ENCODE results near the gene FRAS1.

GRCh38 chr4:78038704-78039103 is 18.4 kb upstream of the FRAS1 start:
- TF ChIP-seq CTCF (IDR thresholded peaks at IDR 0.05; ENCODE audit: borderline replicate concordance, extremely low read depth, low read length, poor library complexity, severe bottlenecking) (no peak), EZH2 (IDR thresholded peaks at IDR 0.05; ENCODE audit: borderline replicate concordance, low read depth, low read length, severe bottlenecking) (no peak)

Data from DND-41 (cell line).